NCI-H1092 treated with DMSO at 0.1 percent for 48 hours (cell line): ENCODE measurements around the gene ATG14.
"Not testable (repeated sequence)": the region's sequence is repeated elsewhere in the genome, so short reads cannot be mapped to it uniquely, and the experiment has no call there.

Experiments used
- DNase-seq: peaks from one replicate; lab custom pipeline; 2025; lab: John Stamatoyannopoulos, UW

The ATG14 gene

GRCh38 chr14:55351111-55351510, 60.5 kb downstream of the ATG14 start:
- DNase-seq = no peak

GRCh38 chr14:55350461-55350860, 61.2 kb downstream of the ATG14 start:
- DNase-seq = no peak

- DNase-seq = no peak
These were observed 62.1 kb downstream of the ATG14 start for GRCh38 chr14:55349565-55349964.

GRCh38 chr14:55348766-55349453, 62.7 kb downstream of the ATG14 start:
- DNase-seq = no peak

- DNase-seq = no peak
These were observed 63.9 kb downstream of the ATG14 start for GRCh38 chr14:55347748-55348147.

GRCh38 chr14:55347040-55347439, 64.6 kb downstream of the ATG14 start:
- no peak for DNase-seq

GRCh38 chr14:55344582-55345163, 67.0 kb downstream of the ATG14 start:
- not testable (repeated sequence) for DNase-seq

- DNase-seq = no peak
These were observed 69.8 kb downstream of the ATG14 start for GRCh38 chr14:55341781-55342180.

GRCh38 chr14:55340482-55340881, 71.1 kb downstream of the ATG14 start:
- peak; percentile 37 for DNase-seq

- no peak for DNase-seq
These were observed 71.9 kb downstream of the ATG14 start for GRCh38 chr14:55339770-55340169.

GRCh38 chr14:55336691-55337090, 74.9 kb downstream of the ATG14 start:
- no peak for DNase-seq

- no peak for DNase-seq
These were observed 75.5 kb downstream of the ATG14 start for GRCh38 chr14:55336162-55336561.

- DNase-seq = no peak
These were observed 77.7 kb downstream of the ATG14 start for GRCh38 chr14:55333711-55334485.

GRCh38 chr14:55332654-55333570, 78.7 kb downstream of the ATG14 start:
- no peak for DNase-seq

GRCh38 chr14:55329999-55330710, 81.5 kb downstream of the ATG14 start:
- no peak for DNase-seq

- DNase-seq = no peak
These were observed 83.3 kb downstream of the ATG14 start for GRCh38 chr14:55328317-55328716.

- DNase-seq = no peak
These were observed 84.5 kb downstream of the ATG14 start for GRCh38 chr14:55327179-55327578.

- DNase-seq = no peak
These were observed 86.8 kb downstream of the ATG14 start for GRCh38 chr14:55324812-55325211.

GRCh38 chr14:55323910-55324309, 87.7 kb downstream of the ATG14 start:
- no peak for DNase-seq

GRCh38 chr14:55318694-55319093, 92.9 kb downstream of the ATG14 start:
- no peak for DNase-seq

GRCh38 chr14:55317542-55318306, 93.9 kb downstream of the ATG14 start:
- DNase-seq = no peak
